GM18909 (cell line): Measurements from ENCODE around the gene GPR3.
"Not testable (repeated sequence)": the region's sequence is repeated elsewhere in the genome, so short reads cannot be mapped to it uniquely, and the experiment has no call there.

Experiments
- ATAC-seq: cut with Tn5 transposase; IDR thresholded peaks from one replicate; pipeline ENCODE4 v1.9.1; 2021; ENCODE audit warnings: mild to moderate bottlenecking; ENCODE audit not compliant: unreplicated experiment, poor library complexity

Gene GPR3

DNA sequence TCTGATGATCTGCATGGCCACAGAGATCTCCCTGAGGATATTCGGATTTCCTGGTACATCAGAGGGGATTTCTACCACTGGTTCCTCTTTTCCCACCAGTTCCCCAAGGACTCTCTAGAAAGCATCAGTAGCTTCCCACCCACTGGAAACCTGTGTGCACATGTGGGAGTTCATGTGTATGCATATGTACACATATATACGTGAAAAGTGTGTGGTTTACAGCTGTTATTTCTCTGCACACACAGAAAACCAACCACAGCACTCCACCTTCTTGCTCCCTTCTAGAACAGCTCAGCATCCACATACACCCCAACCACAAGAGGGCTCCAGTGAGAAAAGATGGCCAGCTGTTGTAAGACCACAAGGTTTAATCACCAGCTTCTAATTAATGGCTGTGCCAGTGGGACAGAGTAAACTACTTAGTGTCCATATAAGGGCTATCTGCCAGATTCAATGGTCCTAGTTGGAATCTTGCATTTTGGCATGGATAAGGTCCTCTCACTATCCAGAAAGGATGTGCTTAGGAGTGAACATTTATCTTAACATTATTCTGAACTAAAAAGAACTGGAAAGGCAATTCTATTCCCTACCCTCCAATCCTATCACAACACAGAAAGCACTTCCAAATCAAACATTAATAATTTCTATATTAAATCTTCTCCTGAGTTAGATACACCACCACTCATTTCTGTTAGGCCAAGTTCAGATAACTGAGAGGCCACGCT is 24.1 kb downstream of the GPR3 start:
- peak; percentile 45 for ATAC-seq

DNA sequence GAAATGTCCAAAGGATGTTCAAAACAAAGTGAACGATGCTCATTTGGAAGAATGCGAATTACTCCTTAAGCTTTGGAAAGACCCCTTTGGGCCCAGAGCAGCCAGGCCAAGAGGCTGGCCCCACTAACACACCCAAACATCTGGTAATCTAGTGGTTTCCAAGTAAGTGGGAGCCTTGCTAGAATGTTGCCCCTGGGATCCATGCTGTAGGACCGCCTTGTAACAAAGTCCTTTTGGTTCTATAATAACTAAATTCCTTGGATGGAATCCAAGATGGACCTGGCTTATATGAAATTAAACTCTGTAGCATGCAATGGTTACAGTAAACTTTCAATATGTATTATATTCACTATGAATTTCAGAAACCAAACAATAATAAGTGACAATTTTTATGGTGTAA is 25.3 kb downstream of the GPR3 start:
- no peak for ATAC-seq

DNA sequence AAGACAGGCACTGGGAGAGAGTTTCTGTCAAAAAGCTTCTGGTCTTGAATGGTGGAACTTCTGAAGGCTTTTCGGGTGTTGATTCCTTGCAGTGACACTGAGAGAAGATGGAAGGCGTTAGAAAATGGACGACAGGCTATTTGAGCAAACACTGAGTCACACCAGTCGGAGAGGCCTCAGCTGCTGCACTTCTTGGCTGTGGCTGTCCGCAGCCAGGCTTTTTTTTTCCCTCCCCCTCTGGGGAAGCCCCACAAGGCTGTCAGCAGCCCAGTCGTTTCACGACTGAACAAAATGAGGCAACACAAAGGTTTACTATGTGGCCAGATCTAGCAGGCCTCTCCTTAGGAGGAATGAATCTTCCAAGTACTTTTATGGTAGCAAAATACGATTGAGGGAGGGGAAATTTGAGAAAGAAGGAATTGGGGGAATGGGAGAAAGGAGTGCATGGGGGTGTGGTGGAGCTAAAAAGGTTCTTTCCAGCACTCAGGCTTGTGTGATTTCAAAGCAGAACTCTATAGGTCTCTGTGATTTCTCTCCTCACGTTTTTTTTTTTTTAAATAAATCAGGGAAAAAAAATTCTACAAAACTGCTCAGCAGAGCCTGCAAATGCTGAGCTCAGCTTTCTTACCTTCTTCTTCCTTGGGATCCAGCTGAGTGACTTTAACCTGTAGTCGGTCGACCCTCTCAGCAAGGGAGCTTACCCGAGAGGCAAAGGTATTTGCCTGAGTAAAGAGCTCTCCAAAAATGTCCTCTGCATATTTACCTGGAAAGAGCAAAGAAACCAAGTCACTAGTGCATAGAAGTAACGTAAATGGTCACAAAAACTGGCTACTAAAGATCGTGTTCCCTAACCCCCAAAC is 26.1 kb downstream of the GPR3 start:
- ATAC-seq, result peak; percentile 72

DNA sequence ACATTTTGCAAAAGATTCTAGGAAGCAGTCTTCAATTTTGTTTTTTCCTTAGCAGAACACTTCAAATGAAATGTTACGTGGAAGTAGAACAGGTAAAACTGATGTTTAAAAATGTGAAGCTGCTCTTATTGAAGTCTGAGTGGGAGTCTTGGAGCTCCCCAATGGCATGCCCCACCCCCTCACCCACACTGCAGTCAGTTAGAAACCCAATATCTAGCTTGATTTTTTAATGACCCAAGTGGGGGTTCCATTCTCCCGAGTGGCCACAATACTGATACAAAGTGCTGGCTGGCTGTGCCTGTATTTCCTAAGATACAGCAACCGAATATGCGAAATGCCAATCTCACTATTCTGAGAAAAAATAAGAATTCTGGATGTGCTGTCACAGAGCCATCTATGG is 31.3 kb downstream of the GPR3 start:
- ATAC-seq, result no peak

DNA sequence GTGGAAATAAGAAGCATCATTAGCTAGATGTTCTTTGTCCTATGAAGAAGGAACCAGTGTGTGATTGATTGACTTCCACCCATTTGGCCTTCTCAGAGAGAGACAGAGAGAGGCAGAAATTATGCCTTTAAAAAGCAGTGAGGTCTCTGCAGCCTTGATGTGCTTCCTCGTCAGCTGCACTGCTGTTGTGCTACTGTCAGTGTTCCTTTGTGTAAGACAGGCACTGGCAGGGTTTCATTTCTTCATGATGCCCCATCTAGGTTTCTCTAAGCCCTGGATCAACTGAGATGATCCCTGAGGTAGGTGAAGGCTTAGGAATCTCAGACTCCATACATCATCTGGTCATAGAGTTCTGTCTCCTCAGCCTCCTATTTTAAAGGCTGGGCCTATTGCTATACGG is 34.9 kb downstream of the GPR3 start:
- no peak for ATAC-seq

DNA sequence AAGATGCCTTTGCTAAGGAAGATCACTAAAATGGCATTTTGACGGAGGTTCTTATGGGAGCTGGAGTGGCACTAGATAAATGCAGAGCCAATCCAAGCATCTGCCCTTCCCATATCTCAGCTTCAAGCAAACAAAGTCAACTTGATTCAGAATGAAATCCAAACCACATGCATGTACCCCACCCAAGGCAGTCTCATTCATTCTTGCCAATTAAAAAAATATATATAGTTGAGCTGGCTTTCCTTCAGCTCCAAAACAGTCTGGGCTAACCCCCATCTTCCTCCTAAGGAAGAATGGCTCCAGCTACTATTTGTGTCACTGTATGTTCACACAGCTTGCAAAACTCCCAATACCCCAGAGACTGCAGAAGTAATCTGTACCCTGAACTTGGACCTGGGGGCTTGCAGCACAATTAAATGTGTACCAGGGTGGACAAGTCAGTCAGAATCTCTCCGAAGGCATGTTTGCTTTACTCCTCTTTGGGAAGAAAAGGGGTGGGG is 35.4 kb downstream of the GPR3 start:
- ATAC-seq, result no peak

DNA sequence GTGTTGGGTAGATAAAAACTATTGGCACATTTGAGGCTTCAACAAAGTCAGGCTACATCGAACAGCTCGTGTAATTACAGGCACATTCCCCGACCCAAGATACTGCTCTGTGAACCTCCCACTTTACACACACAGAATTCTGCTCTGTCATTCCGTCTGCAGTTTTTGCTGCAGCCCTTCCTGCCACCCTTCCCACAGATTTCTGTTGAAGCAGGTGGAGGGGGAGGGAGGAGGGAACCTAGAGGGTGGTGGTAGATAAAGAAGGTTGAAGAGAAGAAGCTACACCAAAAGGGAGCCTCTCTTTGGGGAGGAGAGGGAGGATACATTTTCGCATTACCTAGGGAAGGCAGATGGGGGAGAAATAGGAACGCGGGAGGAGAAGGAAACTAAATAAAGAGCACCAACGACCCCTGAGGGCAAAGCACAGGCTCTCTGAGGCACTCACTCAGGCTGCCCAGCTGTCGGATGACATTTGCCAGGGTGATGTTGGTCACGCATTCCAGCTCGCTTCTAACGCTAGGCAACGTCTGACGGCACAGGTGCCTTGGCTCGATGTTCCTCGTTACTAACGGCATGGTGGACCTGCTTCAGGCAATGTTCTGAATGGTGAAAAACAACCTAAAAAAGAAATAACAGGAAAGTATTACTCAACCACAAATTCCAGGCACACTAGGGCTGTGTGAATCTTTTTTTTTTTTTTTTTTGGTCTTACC is 36.0 kb downstream of the GPR3 start:
- ATAC-seq, result no peak

DNA sequence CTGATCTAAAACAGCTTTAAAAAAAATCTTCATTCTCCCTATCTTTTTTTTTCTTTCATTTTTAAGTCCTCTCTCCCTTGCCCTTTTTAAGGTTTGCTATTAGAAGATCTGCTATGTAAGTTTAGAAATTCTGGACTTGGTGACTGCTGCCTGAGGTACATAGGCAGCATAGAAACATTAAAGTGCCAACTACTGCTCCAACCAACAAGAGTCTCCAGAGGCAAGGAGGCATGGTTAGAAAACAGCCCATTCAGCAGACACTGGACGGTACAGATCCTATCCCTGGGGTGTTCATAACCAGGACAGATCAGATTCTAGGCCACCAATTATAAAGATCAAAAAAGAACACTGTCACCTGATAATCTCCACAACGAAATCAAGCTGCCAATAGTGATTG is 36.6 kb downstream of the GPR3 start:
- no peak for ATAC-seq

DNA sequence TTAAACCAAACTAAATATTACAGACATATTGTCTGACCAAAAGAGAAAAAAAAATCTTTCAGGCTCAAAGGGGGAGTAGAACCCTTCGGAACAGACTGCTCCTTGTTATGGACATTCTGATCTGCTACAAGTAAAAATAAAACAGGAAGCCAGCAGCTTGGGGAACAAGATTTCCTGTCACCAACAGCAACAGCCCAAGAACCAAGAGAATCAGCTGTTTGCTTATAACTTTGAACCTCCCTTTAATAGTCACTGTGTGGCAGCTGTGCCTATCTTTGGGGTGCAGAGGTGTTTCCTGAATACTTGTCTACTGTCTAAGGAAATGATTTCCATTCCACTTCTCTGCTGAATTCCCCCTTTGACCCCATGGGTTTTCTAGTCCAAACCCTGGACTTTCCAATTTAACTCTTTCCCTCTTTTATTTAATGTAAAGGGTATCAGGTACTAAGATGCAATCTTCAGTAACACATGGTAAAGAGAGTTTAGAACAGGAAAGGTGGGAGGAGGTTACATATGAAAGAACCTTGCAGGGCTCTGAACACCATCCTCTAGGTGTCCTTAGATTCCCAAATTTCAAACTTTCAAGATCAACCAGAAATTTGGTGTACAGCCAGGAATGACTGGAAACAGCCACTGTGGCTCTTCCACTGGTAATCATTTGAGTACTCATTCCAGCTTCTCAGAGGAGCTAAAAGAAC is 38.6 kb downstream of the GPR3 start:
- ATAC-seq, result no peak

DNA sequence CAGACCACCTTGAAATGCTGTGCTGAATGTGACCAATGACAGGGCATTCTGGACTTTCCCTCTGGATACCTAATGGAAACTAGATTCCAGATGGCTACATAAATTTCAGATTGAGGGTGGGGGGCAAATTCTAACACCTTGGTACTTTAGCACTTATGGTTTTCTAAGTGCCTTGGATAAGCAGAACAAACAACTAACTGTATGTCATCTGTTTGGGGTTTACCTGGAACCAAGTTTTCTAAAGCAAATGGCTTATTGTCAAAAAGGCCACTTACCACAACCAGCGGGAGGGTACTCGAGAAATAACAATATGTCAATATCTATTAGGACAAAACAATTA is 39.1 kb downstream of the GPR3 start:
- no peak for ATAC-seq

DNA sequence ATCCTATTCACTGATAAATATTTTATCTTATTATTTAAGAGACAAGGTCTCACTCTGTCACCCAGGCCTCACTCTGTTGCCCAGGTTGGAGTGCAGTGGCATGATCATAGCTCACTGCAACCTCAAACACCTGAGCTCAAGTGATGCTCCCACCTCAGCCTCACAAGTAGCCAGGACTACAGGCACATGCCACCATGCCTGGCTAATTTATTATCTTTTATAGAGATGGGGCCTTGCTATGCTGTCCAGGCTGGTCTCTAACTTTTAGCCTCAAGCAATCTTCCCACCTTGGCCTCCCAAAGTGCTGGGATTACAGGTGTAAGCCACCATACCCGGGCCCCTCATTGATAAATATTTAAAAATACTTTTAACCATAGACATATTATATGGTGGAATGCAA is 40.3 kb downstream of the GPR3 start:
- ATAC-seq, result not testable (repeated sequence)

DNA sequence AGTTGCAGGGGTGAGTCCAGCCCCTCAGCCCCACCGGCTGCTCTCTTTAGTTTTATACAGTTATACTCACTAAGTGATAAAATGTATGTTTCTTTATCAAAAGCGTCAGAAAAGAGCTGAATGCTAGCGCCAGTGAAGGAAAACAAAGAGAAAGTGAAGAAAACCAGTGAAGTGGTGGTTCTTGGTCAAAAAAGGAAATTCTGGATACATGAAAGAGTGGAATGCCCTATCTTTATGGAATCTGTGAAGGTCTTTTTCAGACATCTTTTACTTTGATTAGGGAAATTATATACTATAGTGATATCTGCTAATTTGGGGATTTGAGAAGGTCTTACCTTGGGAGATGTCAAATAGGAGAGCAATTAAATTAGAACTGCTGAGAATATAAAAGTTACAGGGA is 41.3 kb downstream of the GPR3 start:
- no peak for ATAC-seq

DNA sequence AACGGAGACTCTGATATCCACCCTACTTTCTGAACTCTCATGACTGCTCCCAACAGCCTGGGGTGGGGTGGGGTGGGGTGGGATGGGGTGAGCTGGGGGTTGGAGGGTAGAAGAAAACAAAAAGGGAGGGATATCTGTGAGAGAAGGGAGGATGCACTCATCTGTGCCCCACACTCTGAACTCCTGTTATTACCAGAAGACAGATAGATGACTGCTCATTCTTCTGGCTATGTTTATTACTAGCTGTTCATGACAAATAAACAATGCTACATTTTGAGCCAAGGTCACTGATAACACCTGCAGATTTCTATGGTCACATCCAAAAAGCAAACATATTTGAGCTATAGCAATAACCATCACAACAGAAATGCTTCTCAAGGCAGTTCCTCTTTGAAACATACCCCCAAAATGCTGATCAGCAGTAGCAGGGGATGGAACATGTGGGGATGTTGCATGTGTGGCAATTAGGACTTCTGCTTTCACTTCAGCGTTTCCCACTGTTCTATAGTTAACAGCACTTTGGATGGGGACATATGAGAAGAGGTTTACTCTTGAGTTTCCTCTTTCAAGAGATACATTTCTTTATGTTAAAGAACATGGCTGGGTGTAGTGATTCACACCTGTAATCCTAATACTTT is 43.3 kb downstream of the GPR3 start:
- ATAC-seq, result no peak

DNA sequence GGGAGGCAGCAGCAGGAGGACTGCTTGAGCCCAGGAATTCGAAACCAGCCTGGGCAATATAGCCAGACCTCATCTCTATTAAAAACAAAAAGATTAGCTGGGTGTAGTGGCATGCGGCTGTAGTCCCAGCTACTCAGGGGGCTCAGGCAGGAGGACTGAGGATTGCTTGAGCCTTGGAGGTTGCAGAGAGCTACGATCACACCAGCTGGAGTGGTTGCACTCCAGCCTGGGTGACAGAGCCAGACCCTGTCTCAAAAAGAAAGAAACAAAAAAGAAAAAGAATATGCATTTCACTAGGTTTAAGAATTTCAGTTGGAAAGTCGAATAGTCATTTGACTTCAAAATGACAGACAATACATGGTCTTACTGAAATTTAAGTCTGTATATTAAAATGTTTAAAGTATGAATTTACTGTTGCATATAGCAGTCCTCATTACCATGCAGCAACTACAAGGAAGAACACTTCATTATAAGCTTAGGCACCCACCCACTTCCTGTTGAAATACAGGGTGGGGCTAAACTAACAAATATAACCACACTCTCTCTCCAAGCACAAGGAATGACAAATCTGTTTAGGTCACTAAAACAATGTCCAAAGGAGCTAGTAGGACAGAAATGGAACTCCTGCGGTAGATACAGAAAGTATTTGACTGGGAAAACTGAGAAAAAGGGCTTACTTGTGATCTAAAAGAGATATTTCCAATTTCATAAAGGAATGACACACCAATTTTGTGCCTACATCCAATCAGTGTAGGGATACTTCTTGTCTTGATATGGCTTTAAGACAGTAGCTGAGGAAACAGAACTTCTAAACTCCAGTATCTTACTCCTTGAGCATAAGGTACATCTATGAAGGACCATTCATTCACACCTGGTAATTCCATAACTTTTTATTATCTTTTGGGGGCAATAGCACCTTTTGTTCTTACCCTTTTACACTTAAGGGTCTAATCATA is 44.1 kb downstream of the GPR3 start:
- ATAC-seq, result no peak

DNA sequence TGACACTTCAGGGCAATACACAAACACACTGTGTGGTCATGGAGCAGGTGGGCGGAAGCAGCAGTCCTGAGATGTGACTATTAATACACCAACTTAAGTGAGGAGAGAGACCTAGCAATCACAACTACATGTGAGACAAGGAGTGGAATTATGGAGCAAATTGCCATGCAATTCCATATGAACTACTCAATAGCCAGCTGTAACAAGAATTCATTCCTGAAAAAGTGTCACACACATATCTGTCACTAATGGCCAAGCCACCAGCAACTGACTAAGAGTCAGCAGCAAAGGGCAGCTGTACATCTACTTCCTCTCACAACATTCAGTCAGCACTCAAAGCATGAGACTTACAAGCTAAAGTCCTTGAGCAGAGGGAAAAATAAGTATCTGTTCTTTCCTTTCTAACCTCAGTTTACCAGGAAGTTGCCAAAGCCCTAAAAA is 46.2 kb downstream of the GPR3 start:
- ATAC-seq, result no peak

DNA sequence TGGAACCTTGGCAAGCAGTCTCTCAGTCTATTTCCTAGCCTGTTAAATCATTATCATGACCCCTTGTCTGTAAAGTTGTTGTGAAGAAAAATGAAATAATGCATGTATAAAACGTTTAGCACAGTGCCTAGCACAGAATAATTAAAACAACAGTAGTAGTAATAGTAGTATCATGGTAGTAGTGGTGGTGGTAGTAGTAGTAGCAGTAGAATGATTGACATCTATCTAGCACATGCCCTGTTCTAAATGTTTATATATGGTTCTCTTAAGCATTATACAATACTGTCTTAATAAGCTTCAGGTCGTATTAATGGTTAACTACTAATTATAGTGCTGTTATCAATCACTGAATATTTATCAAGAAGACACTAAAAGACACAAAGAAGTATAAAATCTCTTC is 46.7 kb downstream of the GPR3 start:
- no peak for ATAC-seq

DNA sequence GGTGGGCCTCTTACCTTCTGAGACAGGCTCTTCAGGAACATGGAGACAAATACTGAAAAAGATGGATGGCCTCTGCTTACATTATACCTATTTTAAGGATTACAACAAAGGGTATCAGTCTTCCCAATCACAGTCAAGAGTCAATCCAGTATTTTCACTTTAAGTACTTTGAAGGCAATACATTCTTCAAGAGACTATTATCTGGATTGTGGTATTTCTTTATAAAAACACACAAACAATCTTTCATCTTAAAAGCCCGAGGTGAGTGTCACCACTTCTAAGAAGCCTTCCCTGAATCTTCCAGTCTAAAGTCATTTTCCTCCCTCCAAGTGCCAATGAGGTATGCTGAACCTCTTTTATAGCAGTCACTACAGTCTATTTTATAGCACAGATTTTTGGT is 52.2 kb downstream of the GPR3 start:
- ATAC-seq, result no peak
